NCI-H446 treated with DMSO at 0.1 percent for 48 hours (cell line): ENCODE data around the gene SCGB1D2.

Experiments
- DNase-seq: peaks from one replicate; lab custom pipeline; 2025; lab: John Stamatoyannopoulos, UW

SCGB1D2 gene

DNA sequence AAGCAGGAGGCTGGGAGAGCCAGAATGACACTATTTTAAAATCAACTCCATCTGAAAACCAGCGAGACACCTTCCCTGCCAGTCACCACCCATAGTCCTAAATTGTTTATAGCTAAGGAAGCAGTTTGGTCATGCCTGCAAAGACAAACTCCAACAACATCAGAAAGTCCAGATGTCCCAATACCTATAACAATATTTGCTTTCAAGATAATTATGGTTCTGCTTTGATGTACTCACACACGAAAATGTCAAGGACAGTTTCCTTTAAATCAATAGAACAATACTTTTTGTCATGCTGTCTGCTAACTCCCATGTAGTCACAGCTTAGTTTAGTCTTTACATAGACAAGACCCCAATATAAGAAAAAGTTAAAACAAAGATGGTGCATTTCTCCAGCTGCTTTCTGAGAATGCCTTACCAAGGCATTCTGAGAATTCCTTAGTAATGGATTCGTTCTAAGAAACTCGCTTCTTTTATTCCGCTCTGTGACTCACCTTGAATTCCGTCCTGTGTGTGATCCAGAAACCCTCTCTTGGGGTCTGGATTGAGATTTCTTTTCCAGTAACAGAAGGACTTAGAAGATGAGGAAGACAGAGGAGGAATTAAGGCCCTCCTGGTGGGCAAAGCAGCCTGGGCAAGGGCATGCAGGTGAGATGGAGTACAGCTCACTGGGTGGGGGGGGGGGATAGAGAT is 18.4 kb downstream of the SCGB1D2 start:
- DNase-seq = no peak

DNA sequence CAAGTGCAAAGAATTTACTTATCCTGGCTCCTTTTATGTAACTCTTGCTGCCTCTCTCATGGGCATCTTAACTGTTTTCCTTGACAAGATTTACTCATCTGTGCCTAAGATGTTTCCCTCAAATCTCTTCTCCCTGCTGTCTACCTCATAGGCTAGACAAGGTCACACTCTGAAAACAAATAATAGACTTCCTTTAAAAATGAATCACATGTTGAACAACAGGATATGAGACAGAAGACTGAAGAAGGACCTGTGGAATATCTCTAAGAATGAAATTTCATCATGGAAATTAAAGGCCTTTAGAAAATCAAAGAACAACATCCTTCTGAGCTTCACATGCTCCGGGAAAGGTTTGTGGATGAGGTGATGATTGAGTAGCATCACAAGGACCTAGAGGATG is 22.0 kb downstream of the SCGB1D2 start:
- no peak for DNase-seq

DNA sequence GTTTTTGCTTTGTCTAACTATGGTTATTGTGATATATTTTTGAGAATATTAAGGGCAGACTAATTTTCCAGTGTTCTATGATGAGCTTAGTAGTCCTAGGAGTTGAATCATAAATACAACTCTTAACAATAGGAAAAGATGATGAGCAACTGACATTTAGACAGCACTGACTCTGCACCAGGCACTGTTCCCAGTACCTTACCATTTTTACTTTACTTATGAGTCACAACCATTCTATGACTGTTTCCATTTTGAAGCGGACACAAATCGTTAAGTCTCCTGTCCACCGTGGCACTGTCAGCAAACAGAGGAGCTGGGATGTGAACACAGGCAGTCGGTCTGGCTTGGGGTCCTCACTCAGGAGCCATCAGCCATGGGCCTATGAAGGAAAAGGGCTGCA is 24.5 kb downstream of the SCGB1D2 start:
- DNase-seq = no peak

DNA sequence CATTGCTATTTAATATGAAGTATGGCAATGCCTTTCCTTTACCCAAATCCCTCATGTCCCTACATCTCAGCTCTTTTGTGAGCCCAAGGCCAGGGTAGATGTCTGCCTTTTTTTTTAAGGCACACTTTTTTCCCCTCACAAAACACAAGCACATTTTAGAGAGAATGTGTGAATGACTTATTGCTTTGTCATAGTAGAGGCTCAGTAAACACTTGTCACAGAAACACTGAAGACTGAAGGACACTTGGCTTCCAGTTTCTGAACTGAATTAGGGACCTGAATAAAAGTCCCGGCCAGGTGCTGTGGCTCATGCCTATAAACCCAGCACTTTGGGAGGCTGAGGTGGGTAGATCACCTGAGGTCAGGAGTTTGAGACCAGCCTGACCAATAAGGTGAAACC is 25.0 kb downstream of the SCGB1D2 start:
- DNase-seq = no peak

DNA sequence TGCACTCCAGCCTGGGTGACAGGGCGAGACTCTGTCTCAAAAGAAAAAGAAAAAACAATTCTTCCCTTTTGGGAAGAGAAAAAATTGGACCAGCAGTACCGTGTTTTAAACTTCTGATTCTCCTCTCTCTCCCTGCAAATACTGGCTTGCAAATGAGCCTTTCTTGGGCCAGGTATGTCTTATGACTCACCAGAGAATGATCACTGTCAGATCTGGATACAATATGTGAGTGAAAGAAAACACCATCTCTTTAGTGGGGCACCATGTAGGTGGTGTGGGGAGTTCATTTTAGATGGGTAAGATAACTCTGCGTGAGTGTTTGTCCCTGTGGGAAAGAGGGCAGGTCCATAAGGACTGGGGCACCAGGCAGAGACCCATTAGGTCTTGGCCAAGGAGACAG is 25.5 kb downstream of the SCGB1D2 start:
- no peak for DNase-seq

DNA sequence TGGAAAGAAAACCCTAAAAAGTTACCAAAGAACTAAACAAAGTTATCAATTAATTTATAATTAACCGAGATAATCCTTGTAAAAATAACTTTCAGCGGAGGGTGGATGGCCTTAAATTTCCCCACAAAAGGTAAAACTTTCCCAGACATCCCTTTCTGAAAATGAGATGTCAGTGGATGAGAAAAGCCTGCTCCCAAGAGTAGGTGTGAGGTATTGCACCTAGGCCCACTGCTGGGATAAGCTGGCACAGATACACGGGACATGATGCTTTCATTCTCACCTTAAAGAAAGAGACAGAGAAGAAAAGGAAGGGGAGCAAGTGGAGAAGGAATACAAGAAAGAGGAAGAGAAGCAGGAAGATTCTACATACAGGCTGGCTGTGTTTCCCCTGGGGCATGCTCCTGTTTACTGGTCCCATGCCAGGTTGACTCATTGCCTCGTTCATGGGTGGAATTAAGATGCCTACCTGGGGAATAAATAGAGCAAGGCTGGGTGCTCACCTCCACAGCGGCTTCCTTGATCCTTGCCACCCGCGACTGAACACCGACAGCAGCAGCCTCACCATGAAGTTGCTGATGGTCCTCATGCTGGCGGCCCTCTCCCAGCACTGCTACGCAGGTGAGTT is 27.7 kb downstream of the SCGB1D2 start, which contains the start of gene SCGB2A2:
Gene SCGB2A2 (plus strand): TSS at position 505 of the 625 bp plus-strand sequence. CDS start 59 bp downstream, at position 564.
- DNase-seq = no peak

DNA sequence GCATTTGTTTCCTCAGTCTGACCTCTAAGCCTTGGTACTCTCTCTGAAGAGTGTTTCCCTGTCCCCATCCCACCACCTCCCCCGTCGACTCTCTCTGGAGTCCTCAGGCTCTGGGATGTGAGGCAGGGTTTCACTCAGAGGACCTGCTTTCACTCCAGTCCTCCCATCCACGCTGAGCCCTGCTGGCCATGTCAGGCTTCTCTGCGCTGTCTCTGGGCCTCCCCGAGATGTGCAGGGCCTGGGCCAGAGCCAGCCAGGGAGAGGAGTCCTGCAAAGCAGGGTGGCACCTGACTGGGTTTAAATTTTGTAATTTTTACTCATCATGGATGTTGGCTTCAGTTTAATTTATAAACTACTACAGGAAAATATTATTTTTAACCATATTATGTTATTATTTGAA is 31.2 kb downstream of the SCGB1D2 start:
- no peak for DNase-seq

DNA sequence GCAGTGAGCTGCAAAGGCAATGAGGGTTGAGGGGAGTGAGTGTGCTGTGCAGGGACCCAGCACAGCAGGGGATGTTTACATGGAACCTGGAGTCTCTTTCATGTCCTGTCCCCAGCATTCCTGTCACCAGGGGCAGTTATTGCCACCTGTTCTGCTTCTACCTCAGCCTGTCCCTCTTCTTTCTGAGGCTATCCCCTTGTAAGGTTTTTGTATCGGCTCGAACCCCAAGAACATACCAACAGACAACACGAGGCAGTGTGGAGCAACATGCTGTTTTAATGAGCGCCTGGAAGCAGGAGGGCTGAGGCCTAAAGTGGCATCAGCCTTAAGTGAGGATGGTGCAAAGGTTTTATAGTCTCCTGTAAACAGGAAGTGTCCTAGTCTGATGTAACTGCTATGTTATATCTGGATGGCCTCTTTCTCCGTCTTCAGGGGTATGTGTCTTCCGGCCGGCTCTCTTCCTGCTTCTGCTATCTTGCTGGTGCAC is 31.8 kb downstream of the SCGB1D2 start:
- DNase-seq = no peak

DNA sequence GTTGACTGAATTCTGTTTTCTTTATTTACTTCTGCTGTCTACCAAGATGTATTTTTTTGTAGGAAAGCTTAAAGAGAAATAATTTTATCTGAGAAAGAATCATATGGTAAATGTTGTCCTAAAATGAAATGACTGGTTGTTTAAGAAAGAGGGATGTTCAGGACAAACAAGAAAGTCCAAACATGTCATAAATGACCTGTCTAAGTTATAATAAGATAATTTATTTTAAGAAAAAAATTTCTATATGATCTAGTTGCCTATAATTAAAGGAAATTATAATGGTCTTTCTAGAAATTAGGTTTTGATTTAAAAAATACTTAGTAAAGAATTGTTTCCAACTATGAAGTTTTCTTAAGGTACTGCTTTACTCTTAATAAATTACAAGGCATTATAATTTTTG is 38.4 kb downstream of the SCGB1D2 start:
- DNase-seq = no peak
